NCI-H2171 (cell line): Measurements from ENCODE around the gene METTL8.
A peak's percentile ranks its signal among the peaks of the same experiment; 100 is the strongest.

Experiments used
- DNase-seq: peaks from one replicate; lab custom pipeline; 2025; lab: John Stamatoyannopoulos, UW

Gene METTL8

DNA sequence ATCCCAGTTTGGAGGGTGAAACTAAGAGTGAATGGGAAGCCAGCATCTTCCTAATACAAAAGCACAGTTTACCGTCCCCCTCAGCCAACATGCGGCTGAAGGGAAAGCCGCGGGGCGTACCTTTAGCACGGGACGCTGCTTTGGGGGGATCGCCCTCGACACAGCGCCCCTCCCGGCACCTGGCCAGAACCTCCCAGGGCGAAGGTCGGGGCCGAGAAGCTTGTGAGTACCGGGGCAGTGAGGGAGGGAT lies at the start of gene METTL8:
Gene METTL8, minus strand, starts transcription at position 228 of the 250 bp plus-strand sequence. CDS start 41,805 bp downstream, outside the sequence.
- DNase-seq, result no peak

- no peak for DNase-seq
These were observed 49.1 kb upstream of the METTL8 start for GRCh38 chr2:171482877-171483276.

- DNase-seq, result no peak
These were observed 48.5 kb upstream of the METTL8 start for GRCh38 chr2:171482308-171482707.

- no peak for DNase-seq
These were observed 47.1 kb upstream of the METTL8 start for GRCh38 chr2:171480908-171481307.

DNA sequence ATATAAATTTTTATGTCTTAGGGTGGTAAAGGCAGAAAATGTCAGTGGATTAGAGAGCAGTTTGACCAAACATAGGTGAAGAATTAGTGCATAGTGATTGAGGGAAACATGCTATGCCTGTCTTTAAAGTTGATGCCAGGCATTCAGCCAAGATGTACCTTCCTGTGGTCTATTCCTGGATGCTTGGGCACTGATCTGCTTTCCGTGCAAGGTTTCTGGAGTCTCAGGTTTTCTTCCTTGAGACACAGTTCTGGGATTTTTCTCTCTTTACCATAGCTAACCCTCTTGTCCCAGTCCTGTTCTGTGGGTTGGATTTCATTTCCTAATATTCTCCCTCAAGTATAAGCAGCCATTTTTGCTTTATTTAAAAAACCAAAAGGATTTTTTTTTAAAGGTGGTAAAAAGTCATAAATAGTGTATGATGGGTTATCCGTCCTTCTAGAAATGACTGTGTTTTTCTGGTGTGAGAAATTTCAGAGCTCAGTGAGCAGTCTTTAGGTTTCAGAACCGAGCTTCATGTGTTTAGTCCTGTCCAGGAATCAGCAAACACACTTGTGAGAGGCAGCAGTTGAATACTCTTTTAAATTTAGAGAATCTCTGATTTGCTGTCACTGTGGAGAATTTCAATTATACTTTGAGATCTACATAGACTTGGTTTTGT lies 45.5 kb upstream of the METTL8 start:
- DNase-seq, result no peak

DNA sequence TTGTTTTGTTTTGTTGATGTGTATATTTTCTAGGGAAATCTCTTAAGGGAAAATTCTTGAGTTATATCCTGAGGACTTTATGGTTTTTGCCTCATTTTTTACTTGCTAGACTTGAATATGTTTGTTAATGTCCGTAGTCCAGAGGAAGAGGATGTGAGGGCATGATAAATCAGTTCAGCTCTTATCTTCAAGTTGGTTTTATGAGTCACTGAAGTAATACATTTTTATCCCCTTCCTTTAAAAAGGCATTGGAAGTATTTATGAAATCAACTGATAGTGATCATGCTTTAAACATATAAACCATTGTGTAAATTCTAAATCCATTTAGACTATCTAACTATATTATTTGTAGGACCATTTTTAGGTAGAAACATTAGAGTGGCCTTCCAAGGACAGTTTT lies 44.6 kb upstream of the METTL8 start:
- DNase-seq, result no peak

- no peak for DNase-seq
These were observed 42.2 kb upstream of the METTL8 start for GRCh38 chr2:171475979-171476378.

- no peak for DNase-seq
These were observed 36.3 kb upstream of the METTL8 start for GRCh38 chr2:171470129-171470528.

GRCh38 chr2:171469176-171469575 lies 35.4 kb upstream of the METTL8 start:
- no peak for DNase-seq

DNA sequence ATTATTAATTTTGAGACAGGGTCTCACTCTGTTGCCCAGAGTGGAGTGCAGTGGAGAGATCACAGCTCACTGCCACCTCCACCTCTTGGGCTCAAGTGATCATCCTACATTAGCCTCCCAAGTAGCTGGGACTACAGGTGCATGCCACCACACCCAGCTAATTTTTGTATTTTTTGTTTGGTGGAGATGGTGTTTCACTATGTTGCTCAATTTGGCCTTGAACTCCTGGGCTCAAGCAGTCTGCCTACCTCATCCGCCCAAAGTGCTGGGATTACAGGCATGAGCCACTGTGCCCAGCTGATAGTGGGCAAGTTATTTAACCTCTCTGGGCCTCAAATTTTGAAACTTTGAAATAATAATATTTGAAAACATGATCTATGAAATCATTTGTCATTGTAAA lies 26.7 kb upstream of the METTL8 start:
- DNase-seq, result no peak

DNA sequence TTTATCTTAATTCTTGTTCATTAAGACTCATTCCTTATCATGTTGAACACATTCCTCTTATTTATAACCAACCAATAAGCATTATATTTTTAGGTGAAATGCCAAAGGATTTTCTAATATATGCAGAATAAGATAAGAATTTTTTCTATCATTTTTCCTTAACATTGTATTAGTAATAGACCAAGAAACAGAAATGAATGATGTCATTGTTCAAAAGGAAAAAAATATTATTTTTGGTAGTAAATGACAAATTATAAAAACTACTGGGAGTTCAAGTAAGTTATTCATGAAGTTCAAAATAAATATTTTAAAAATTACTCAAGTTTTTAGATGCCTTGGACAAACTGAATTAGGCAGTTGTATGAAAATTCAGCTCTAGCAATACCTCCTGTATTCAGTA lies 25.7 kb upstream of the METTL8 start:
- no peak for DNase-seq

DNA sequence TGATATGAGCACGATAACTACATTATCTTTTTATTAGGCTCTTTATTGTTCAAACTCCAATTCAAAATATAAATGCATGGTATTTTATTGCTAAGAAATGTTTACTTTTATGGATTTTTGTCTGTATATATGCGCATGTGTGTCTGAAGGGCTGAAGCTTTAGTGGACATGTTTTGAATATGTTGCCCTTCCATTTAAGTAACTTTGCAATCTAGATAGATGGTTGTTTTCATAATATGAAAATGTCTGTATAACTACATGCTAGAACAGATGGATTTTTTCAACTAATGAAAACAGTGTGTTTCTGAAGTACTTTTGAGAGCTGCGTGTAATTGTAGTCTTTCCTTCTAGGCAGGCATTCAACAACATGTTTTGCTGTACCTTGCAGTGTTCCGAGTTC lies 19.0 kb upstream of the METTL8 start:
- DNase-seq, result no peak

DNA sequence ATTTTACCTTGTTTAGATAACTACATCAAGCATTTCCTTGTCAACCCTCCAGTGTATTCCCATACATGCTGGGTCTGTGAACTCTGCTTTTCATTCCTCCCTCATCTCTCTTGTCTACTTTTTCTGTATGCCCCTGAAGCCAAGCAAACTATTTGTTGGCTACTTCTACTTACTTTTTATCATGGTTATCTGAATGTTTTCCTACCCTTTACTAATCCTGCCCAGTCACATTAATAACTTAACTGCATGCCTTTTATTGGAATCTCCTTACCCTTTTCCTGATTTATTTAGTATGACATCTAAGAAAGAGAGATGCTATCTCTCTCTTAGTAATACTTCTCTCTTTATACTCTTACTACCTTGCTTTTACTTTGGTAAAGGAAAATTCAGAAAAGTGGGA lies 17.3 kb upstream of the METTL8 start:
- no peak for DNase-seq

- DNase-seq, result no peak
These were observed 13.9 kb upstream of the METTL8 start for GRCh38 chr2:171447675-171448074.

DNA sequence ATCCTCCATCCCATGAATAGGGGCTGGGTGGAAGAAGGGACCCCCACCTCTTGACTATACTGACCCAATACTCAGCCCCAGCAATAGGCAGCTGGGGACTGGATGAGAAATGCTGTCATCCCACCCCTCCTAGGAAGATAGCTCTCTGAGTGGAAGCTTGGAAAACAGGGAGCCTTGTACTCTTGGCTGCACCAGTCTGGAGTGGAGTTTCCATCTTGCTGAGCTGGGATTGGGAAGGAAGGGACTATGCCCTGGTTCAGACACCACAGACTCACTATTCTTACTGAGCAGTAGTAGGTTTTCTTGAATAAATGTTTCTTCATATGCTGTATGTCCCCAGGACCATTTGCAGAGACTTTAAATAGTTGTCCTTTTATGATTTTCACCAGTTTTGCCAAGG lies 7.7 kb upstream of the METTL8 start:
- no peak for DNase-seq

DNA sequence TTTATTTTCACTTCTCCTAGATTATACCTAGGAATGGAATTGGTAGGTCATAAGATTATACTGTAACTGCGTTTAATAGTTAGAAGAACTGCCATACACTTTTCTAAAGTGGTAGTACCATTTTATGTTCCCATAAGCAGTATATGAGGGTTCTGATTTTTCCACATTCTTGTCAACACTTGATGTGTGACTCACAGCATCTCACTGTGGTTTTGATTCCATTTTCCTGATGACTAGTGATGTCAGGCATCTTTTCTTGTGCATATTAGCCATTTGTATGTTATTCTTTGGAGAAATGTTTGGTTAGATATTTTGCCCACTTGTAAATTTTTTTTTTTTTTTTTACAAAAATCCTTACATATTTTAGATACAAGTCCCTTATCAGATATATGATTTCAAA lies 2.5 kb upstream of the METTL8 start:
- no peak for DNase-seq

DNA sequence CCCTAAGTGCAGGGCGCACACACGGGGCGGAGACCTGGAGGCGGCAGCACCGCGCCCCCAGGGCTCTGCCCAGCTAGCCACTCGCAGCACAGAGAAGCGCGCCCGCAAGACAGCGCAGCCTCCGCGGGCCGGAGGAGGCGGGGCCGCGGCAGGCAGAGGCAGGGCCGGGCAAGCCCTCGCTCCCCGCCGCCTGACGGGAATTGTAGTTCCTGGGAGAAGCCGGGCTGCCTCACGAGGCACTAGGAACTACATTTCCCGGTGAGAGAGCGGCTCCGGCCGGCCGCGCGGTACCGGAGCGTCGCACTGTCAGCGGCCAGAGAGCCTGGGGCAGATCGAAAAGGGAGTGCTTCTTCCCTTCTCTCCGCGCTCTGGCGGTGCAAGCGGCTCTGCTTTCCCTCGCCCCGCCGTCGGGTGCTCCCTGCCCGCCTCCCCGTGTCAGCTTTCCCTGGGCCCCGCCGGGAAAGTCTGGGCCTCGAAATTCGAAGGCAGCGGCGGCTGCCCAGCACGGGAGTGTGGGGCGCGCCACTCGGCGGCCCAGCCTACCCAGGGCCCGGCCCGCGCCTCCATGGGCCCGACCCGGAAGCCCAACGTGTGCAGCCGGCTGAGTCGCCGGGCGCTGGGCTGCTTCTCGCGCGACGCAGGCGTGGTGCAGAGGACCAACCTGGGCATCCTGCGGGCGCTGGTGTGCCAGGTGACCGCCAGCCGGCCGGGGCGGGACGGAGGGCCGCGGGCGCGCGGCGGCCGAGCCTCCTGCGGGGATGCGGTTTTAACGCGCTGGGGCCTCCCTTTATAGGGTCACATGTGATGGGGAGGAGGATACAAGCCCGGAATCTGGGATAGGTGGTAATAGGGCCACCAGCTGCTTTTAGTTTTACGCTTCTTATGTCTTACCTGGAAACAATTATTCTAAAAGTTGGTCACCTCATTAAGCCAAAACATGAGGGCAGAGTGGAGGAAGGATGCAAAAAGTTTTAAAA lies 511 bp upstream of the METTL8 start, which contains the start of gene DCAF17:
Gene DCAF17, plus strand, starts transcription at position 214 of the 977 bp plus-strand sequence. Its CDS starts 352 bp downstream, at position 566.
- DNase-seq, result peak; percentile 94

GRCh38 chr2:171432969-171433762 lies 624 bp downstream of the METTL8 start:
- peak; percentile 74 for DNase-seq

DNA sequence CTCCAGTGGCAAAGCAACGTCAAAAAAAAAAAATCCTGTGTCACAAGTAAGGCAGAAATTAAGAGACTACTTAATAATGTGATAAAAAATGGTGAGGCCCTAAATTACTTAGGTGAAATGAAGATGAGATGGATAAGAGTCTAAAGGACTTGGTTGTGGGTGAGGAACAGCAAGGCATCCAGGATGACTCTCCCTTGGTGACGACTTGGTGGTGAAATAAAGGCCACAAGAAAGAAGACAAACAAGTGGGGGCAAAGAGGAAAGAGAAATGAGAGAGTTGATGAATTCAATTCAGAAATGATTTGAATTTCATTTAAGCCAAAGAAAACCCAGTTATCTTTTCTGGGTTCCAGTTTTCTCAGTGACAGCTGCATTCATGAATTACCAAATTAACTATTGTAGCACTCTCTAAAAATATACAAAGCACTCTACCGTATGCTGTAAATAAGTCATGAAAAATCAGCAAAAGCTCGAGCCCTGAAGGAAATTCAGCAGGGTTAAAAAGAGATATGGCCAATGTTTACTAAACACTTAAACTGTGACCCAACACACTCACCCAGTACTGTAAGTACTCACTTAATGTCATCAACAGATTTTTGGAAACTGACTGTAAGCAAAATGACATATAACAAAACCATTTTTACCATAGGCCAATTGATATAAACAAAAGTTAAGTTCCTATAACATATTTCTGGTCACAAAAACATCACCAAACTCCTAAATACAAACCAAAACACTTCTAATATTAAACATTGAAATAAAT lies 1.4 kb downstream of the METTL8 start:
- DNase-seq, result no peak

DNA sequence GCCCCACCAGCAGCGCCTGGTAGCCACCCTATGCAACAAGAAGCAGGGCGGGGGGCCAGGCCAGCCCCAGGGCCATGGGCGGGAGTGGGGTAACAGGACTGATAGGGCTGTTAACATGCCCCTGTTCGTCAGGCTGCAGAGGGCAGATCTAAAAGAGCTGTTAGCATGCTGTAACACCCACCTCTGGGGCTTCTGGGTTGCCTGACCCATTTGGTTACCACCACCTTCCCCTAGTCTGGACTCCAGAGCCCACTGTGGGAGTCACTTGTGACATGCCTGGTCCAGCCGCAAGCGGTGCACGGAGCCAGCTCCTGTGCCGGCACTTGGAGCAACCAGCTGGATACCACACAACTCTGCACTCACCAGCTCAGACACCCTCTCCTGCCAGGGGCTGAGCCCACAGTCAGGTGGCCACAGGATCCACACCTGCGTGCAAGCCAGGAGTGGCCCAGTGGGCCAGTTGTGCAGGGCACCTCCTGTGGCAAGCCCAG lies 2.1 kb downstream of the METTL8 start:
- no peak for DNase-seq

- no peak for DNase-seq
These were observed 3.0 kb downstream of the METTL8 start for GRCh38 chr2:171430516-171431410.
